Measurements from ENCODE around the gene DUSP14.

DNA sequence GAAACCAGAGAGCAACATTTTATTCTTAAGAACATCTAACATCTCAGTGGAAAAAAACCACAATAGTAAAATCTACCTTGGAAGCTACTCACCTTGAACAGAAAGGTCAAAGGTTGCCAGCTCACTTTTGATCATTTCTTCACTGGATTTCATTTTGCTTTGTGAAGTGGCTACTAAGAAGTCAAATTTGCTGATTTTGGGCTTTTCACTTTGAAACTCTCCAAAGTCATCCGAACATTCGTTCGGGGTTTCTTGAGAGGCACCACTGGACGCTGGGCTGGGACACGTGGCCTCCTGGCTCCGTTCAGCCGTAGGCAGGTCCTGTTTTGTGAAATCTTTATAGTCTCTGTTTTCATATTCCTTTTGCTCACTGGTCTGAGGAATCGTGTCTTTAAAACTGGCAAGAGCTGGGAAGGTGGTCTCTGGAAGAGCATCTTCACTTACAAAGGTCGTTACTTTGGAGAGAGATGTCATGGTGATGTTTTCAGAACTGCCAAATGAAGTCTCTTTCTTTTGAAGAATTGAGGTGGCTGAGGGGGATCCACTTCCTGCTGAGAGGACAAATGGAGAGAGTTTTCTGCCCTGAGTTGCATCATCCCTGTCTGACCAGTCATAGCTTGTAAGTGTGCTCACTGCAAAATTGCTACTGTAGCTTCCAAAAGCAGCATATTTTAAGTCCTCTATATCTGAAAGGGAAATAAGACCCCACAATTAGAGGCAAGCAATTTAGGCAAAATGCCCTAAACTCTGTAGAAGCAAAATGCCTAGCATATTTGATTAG lies 52.4 kb downstream of the DUSP14 start:
- TF ChIP-seq, protein P1, sequence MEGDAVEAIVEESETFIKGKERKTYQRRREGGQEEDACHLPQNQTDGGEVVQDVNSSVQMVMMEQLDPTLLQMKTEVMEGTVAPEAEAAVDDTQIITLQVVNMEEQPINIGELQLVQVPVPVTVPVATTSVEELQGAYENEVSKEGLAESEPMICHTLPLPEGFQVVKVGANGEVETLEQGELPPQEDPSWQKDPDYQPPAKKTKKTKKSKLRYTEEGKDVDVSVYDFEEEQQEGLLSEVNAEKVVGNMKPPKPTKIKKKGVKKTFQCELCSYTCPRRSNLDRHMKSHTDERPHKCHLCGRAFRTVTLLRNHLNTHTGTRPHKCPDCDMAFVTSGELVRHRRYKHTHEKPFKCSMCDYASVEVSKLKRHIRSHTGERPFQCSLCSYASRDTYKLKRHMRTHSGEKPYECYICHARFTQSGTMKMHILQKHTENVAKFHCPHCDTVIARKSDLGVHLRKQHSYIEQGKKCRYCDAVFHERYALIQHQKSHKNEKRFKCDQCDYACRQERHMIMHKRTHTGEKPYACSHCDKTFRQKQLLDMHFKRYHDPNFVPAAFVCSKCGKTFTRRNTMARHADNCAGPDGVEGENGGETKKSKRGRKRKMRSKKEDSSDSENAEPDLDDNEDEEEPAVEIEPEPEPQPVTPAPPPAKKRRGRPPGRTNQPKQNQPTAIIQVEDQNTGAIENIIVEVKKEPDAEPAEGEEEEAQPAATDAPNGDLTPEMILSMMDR (IDR thresholded peaks at IDR 0.05; ENCODE audit: low read depth, low read length, poor library complexity, severe bottlenecking), result no peak
- no peak for TF ChIP-seq EZH2phosphoT487 (IDR thresholded peaks at IDR 0.05; ENCODE audit: borderline replicate concordance, low read length)
